HepG2 (cell line): ENCODE data around the gene NNAT. TPM values are rescaled to one million over a fixed set of nuclear protein-coding genes. Genes with fewer than 3 reads are reported as not detected.
A peak's percentile ranks its signal among the peaks of the same experiment; 100 is the strongest.

Experiments
- HIVEP1 ChIP-seq: sonication (generic); formaldehyde crosslinking; IDR thresholded peaks from 2 replicates; pipeline ENCODE4 v1.4.0; 2020; ENCODE audit warnings: mild to moderate bottlenecking, missing genetic modification reagents
- HOXA7 ChIP-seq: sonication (generic); formaldehyde crosslinking; IDR thresholded peaks from 2 replicates; pipeline ENCODE4 v1.8.1; 2022; ENCODE audit warnings: mild to moderate bottlenecking, missing genetic modification reagents, moderate library complexity
- KDM5A ChIP-seq: fragments of 200-600 bp; sonication (generic); IDR thresholded peaks from 2 replicates; pipeline ENCODE4 v1.7.0; 2018; ENCODE audit warnings: antibody characterized with exemption, mild to moderate bottlenecking, low read length, borderline replicate concordance
- KMT2A ChIP-seq: sonication (generic); formaldehyde crosslinking; IDR thresholded peaks from 2 replicates; pipeline ENCODE4 v1.4.0; 2020; ENCODE audit warnings: missing genetic modification reagents
- MTA1 ChIP-seq: sonication (generic); formaldehyde crosslinking; IDR thresholded peaks from 2 replicates; pipeline ENCODE4 v1.4.0; 2020; ENCODE audit warnings: missing genetic modification reagents, mild to moderate bottlenecking, borderline replicate concordance
- POGZ ChIP-seq: sonication (generic); formaldehyde crosslinking; IDR thresholded peaks from 2 replicates; pipeline ENCODE4 v1.4.0; 2020; ENCODE audit warnings: mild to moderate bottlenecking, missing genetic modification reagents
- RBM39 ChIP-seq: fragments of 200-400 bp; formaldehyde crosslinking; IDR thresholded peaks from one replicate; pipeline ENCODE4 v1.6.1; 2018; ENCODE audit warnings: antibody characterized with exemption, mild to moderate bottlenecking, low read depth, low read length; ENCODE audit not compliant: poor library complexity, severe bottlenecking
- TBX2 ChIP-seq: sonication (generic); formaldehyde crosslinking; IDR thresholded peaks from 2 replicates; pipeline ENCODE4 v1.5.0; 2020; ENCODE audit warnings: missing genetic modification reagents, mild to moderate bottlenecking, borderline replicate concordance
- ZNF224 ChIP-seq: sonication (generic); formaldehyde crosslinking; IDR thresholded peaks from 2 replicates; pipeline ENCODE4 v1.5.0; 2020; ENCODE audit warnings: mild to moderate bottlenecking, missing genetic modification reagents
- ZNF44 ChIP-seq: sonication (generic); formaldehyde crosslinking; IDR thresholded peaks from 2 replicates; pipeline ENCODE4 v1.5.1; 2020; ENCODE audit warnings: mild to moderate bottlenecking, missing genetic modification reagents
- ZNF589 ChIP-seq: sonication (generic); formaldehyde crosslinking; conservative IDR thresholded peaks from 2 replicates; pipeline ENCODE4 v1.8.0; 2022; ENCODE audit warnings: mild to moderate bottlenecking, moderate library complexity, missing genetic modification reagents
- ZNF670 ChIP-seq: sonication (generic); formaldehyde crosslinking; IDR thresholded peaks from 2 replicates; pipeline ENCODE4 v1.8.0; 2022; ENCODE audit warnings: mild to moderate bottlenecking, missing genetic modification reagents, borderline replicate concordance
- ZSCAN12 ChIP-seq: sonication (generic); formaldehyde crosslinking; IDR thresholded peaks from 2 replicates; pipeline ENCODE4 v1.9.0; 2021; ENCODE audit warnings: mild to moderate bottlenecking, missing genetic modification reagents
- polyA plus RNA-seq, 8 experiments: library from polyadenylated mRNA; depleted of rRNA in 3 of 8; stranded (reverse) in 7 of 8; unstranded in 1 of 8; fragments of >200 nt; fragmentation: Illumina TruSeq in 4 of 8; extraction: Trizol in 4 of 8; gene quantifications; 2 replicates each; pipeline versions ENCODE4 v1.2.1 to v1.2.3, GENCODE V29; 2011 to 2016; ENCODE audit warnings: low read depth in 4 of 8, missing spikeins in 1 of 8, mixed read lengths in 1 of 8; ENCODE audit not compliant: insufficient read depth in 1 of 8
- total RNA-seq, 5 experiments: library from RNA; depleted of rRNA; stranded (reverse); fragments of >200 nt; fragmentation: Illumina TruSeq; extraction: Trizol; gene quantifications; 2 replicates each; pipeline ENCODE4 v1.2.3, GENCODE V29; 2016; ENCODE audit warnings: low read depth in 1 of 5
- TF ChIP-seq, protein P1 (sequence below): sonication (generic); formaldehyde crosslinking; IDR thresholded peaks from 2 replicates; pipeline ENCODE4 v1.4.0; 2020; ENCODE audit warnings: missing genetic modification reagents, borderline replicate concordance
- TF ChIP-seq, protein P2 (sequence below): sonication (generic); formaldehyde crosslinking; IDR thresholded peaks from 2 replicates; pipeline ENCODE4 v1.4.0; 2020; ENCODE audit warnings: missing genetic modification reagents, borderline replicate concordance
- TF ChIP-seq, protein P3 (sequence below): sonication (generic); formaldehyde crosslinking; IDR thresholded peaks from 2 replicates; pipeline ENCODE4 v1.4.0; 2020; ENCODE audit warnings: missing genetic modification reagents
- TF ChIP-seq, protein P4 (sequence below): sonication (generic); formaldehyde crosslinking; IDR thresholded peaks from 2 replicates; pipeline ENCODE4 v1.5.0; 2020; ENCODE audit warnings: missing genetic modification reagents
- TF ChIP-seq, protein P5 (sequence below): sonication (generic); formaldehyde crosslinking; conservative IDR thresholded peaks from 2 replicates; pipeline ENCODE4 v1.8.1; 2023; ENCODE audit warnings: missing genetic modification reagents

NNAT gene
- total and polyA plus RNA-seq, 2 of the 13 experiments (the other 11 are each of a cell fraction or from before 2014, with no cell fraction given) = not detected

DNA sequence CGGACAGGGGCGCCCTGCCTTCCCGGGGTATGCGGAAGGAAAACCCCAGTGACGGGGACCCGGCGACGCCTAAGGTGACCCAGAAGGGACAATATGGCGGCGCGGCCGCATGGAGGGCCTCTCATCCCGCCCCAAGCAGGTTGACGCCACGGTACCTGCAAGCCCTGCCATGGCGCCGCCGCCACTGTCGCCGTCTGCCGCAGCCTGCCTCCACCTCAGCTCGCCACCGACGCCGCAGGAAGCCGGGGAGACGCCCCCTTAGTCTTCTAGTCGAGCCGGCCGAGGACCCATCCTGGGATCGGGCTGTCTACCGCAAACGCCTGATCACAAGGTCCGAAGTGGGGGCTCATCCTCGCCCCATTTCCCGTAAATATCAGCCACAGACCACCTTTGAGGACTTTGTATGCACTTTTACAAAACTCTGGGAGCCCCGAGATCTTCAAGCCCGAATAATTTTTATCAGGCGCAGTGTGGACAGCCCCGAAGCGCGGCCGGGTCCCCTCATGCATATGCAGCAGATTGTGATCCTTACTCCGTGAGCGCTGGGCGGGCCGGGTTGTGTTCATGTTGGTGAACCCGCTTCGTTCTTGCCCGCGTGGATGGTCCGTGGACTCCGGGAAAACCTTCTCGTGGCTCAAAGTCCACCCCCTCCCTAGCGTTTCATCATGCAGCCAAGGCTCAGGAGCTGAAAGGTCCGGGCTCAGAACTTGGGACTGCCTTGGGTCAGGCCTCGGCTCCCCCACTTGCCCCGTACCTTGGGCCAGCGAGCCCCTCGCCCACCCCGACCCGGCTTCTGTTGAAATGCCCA, 6.8 kb downstream of the NNAT start, which contains the start of gene BLCAP (continued):
- peak; percentile 97 for TF ChIP-seq MTA1 (CRISPR knock-in tag)
- TF ChIP-seq POGZ (CRISPR knock-in tag) = peak; percentile 50
- TF ChIP-seq ZNF589 (CRISPR knock-in tag) = peak; percentile 91; the same call in 1 of the 2 replicates
- TF ChIP-seq HIVEP1 (CRISPR knock-in tag) = peak; percentile 74
- peak; percentile 91 for TF ChIP-seq TBX2 (CRISPR knock-in tag)
- TF ChIP-seq, protein P1, sequence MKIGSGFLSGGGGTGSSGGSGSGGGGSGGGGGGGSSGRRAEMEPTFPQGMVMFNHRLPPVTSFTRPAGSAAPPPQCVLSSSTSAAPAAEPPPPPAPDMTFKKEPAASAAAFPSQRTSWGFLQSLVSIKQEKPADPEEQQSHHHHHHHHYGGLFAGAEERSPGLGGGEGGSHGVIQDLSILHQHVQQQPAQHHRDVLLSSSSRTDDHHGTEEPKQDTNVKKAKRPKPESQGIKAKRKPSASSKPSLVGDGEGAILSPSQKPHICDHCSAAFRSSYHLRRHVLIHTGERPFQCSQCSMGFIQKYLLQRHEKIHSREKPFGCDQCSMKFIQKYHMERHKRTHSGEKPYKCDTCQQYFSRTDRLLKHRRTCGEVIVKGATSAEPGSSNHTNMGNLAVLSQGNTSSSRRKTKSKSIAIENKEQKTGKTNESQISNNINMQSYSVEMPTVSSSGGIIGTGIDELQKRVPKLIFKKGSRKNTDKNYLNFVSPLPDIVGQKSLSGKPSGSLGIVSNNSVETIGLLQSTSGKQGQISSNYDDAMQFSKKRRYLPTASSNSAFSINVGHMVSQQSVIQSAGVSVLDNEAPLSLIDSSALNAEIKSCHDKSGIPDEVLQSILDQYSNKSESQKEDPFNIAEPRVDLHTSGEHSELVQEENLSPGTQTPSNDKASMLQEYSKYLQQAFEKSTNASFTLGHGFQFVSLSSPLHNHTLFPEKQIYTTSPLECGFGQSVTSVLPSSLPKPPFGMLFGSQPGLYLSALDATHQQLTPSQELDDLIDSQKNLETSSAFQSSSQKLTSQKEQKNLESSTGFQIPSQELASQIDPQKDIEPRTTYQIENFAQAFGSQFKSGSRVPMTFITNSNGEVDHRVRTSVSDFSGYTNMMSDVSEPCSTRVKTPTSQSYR (CRISPR knock-in tag) = peak; percentile 49; the same call in 1 of the 2 replicates
- TF ChIP-seq ZNF44 (CRISPR knock-in tag) = peak; percentile 28; the same call in 1 of the 2 replicates
- TF ChIP-seq HOXA7 = peak; percentile 80; the same call in 1 of the 2 replicates
- TF ChIP-seq, protein P2, sequence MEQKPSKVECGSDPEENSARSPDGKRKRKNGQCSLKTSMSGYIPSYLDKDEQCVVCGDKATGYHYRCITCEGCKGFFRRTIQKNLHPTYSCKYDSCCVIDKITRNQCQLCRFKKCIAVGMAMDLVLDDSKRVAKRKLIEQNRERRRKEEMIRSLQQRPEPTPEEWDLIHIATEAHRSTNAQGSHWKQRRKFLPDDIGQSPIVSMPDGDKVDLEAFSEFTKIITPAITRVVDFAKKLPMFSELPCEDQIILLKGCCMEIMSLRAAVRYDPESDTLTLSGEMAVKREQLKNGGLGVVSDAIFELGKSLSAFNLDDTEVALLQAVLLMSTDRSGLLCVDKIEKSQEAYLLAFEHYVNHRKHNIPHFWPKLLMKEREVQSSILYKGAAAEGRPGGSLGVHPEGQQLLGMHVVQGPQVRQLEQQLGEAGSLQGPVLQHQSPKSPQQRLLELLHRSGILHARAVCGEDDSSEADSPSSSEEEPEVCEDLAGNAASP (CRISPR knock-in tag) = peak; percentile 79
- TF ChIP-seq, protein P3, sequence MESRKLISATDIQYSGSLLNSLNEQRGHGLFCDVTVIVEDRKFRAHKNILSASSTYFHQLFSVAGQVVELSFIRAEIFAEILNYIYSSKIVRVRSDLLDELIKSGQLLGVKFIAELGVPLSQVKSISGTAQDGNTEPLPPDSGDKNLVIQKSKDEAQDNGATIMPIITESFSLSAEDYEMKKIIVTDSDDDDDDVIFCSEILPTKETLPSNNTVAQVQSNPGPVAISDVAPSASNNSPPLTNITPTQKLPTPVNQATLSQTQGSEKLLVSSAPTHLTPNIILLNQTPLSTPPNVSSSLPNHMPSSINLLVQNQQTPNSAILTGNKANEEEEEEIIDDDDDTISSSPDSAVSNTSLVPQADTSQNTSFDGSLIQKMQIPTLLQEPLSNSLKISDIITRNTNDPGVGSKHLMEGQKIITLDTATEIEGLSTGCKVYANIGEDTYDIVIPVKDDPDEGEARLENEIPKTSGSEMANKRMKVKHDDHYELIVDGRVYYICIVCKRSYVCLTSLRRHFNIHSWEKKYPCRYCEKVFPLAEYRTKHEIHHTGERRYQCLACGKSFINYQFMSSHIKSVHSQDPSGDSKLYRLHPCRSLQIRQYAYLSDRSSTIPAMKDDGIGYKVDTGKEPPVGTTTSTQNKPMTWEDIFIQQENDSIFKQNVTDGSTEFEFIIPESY = peak; percentile 34; the same call in 1 of the 2 replicates
- TF ChIP-seq ZNF670 (CRISPR knock-in tag) = peak; percentile 94
- TF ChIP-seq, protein P4, sequence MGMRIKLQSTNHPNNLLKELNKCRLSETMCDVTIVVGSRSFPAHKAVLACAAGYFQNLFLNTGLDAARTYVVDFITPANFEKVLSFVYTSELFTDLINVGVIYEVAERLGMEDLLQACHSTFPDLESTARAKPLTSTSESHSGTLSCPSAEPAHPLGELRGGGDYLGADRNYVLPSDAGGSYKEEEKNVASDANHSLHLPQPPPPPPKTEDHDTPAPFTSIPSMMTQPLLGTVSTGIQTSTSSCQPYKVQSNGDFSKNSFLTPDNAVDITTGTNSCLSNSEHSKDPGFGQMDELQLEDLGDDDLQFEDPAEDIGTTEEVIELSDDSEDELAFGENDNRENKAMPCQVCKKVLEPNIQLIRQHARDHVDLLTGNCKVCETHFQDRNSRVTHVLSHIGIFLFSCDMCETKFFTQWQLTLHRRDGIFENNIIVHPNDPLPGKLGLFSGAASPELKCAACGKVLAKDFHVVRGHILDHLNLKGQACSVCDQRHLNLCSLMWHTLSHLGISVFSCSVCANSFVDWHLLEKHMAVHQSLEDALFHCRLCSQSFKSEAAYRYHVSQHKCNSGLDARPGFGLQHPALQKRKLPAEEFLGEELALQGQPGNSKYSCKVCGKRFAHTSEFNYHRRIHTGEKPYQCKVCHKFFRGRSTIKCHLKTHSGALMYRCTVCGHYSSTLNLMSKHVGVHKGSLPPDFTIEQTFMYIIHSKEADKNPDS (CRISPR knock-in tag) = no peak; the same call in 1 of the 2 replicates
- peak; percentile 91 for TF ChIP-seq KDM5A
- no peak for TF ChIP-seq RBM39
- TF ChIP-seq ZNF224 (CRISPR knock-in tag) = peak; percentile 96
- TF ChIP-seq KMT2A (CRISPR knock-in tag) = peak; percentile 97
- TF ChIP-seq, protein P5, sequence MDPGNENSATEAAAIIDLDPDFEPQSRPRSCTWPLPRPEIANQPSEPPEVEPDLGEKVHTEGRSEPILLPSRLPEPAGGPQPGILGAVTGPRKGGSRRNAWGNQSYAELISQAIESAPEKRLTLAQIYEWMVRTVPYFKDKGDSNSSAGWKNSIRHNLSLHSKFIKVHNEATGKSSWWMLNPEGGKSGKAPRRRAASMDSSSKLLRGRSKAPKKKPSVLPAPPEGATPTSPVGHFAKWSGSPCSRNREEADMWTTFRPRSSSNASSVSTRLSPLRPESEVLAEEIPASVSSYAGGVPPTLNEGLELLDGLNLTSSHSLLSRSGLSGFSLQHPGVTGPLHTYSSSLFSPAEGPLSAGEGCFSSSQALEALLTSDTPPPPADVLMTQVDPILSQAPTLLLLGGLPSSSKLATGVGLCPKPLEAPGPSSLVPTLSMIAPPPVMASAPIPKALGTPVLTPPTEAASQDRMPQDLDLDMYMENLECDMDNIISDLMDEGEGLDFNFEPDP = no peak
- TF ChIP-seq ZSCAN12 = no peak
